ENCODE data around the gene ATPAF1.
"Not testable (repeated sequence)": the region's sequence is repeated elsewhere in the genome, so short reads cannot be mapped to it uniquely, and the experiment has no call there.

Gene ATPAF1

GRCh38 chr1:46681333-46682034, 13.3 kb upstream of the ATPAF1 start:
- DNase-seq (ENCODE audit: low spot score), result no peak

DNA sequence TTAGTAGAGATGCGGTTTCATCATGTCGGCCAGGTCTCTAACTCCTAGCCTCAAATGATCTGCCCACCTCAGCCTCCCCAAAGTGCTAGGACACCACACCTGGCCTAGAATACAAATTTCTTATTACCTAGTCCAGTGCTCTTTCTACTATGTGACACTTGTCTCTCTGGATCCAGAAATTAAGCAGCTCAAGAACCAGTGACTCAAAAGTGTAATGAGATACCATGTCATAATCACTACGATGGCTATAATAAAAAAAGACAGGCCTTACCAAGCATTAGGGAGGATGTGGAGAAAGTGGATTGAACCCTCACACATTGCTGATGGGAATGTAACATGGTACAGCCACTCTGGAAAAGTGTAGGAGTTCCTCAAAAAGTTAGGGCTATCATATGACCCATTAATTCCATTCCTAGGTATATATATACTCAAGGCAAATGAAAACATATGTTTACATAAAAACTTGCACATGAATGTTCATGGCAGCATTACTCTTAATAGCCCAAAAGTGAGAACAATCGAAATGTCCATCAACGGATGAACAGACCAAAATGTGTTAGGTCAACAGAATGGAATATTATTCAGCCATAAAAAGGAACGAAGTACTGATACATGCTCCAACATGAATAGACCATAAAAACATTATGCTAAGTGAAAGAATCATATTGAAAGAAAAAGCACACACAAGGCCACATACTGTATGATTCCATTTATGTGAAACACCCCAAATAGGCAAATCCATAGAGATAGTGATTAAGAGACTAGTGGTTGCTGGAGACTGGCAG, 11.8 kb upstream of the ATPAF1 start:
- no peak for DNase-seq (ENCODE audit: low spot score)

DNA sequence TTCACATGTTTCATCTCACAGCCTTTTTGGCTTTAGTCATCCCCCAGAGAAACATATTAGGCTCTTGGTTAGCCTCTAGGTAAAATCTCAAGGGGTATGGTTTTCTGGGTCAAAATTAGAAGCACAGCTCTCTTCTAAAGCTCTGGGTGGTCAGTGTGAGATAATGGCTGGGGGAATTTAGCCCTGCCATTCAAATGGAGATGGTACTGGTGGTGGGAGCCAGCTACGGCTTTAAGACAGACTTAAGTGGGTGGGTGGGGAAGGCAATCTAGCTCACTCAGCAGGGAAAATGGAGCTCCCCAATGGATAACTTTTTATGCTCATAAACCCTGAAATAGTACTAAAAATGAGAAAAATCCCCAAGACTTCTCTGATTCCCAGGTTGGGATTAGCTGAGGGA, 9.2 kb upstream of the ATPAF1 start:
- no peak for DNase-seq (ENCODE audit: low spot score)

GRCh38 chr1:46676531-46676930, 8.4 kb upstream of the ATPAF1 start:
- DNase-seq (ENCODE audit: low spot score), result no peak

GRCh38 chr1:46675549-46676314, 7.6 kb upstream of the ATPAF1 start:
- no peak for DNase-seq (ENCODE audit: low spot score)

- no peak for DNase-seq (ENCODE audit: low spot score)
These were observed 5.6 kb upstream of the ATPAF1 start for GRCh38 chr1:46673749-46674182.

GRCh38 chr1:46672696-46673095, 4.5 kb upstream of the ATPAF1 start:
- DNase-seq (ENCODE audit: low spot score), result no peak

DNA sequence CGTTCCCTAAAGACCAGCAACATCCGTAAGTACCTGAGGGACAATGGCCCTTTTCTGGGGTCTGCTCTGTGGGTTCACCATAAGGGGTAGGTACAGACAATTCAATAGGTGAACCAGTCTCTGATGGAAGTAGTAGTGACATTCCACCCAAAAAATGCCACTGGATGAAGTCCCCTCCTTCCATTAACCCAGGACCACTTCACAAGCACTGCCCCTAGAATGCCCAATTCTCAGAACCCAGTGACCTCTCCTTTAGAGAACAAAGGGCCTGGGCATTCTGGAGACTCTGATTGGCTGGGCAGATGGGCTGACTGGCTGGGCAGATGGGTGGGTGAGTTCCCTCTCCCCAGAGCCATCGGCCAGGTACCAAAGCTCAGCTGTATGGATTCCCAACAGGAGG, 3.4 kb upstream of the ATPAF1 start, which contains the start of gene TEX38:
Gene TEX38, plus strand, starts transcription at position 301 of the 400 bp plus-strand sequence. Its CDS starts 81 bp downstream, at position 382.
- no peak for DNase-seq (ENCODE audit: low spot score)

DNA sequence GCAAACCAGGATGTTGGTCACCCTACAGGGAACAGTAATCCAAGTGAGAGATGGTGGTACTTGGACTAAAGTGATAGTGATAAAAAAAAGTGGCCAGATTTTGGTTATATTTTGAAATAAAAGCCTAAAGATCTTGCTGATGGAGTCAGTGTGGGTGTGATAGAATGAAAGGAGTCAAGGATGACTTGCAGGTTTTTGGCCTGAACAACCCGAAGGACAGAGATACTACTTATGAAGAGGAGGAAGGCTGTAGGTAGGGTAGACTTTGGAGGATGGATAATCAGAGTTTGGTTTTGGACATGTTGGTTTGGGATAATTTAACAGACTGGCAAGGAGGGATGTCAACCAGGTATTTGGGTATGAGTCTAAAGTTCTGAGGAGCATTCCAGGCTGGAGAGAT, 2.0 kb upstream of the ATPAF1 start:
- no peak for DNase-seq (ENCODE audit: low spot score)

DNA sequence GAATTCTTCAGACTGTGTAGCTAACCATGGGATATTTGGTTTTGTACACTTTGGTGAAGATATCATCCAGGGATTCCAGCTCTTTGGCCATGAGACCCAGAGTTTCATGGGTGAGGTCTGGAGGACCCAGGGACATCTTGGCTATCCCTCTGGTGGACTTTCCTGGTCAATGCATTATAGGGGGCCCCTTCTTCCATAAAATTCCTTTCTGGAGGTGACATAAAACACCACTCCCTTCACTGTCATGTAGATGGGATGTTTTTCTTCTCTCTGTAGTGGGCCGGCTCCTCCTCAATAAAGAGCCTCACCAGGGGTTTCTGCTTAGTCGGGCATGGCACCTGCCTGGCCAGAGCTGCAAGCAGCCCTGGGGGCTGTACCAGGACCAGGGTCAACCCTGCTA, 2.2 kb downstream of the ATPAF1 start:
- no peak for DNase-seq (ENCODE audit: low spot score)

GRCh38 chr1:46662919-46663318, 5.2 kb downstream of the ATPAF1 start:
- not testable (repeated sequence) for DNase-seq (ENCODE audit: low spot score)

DNA sequence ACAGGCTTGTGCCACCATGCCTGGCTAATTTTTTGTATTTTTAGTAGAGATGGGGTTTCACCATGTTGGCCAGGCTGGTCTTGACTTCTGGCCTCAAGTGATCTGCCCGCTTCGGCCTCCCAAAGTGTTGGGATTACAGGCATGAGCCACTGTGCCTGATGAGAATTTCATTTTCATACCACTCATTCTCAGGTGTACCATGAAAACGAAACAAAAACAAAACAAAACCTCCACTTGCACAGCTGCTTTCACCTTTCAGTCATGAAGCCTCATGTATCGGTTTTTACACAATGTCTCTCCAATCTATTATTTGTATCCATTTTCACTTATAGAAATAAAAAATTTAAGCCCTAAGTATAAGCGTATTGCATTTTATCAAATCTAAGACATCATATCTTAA, 8.0 kb downstream of the ATPAF1 start:
- DNase-seq (ENCODE audit: low spot score), result not testable (repeated sequence)

DNA sequence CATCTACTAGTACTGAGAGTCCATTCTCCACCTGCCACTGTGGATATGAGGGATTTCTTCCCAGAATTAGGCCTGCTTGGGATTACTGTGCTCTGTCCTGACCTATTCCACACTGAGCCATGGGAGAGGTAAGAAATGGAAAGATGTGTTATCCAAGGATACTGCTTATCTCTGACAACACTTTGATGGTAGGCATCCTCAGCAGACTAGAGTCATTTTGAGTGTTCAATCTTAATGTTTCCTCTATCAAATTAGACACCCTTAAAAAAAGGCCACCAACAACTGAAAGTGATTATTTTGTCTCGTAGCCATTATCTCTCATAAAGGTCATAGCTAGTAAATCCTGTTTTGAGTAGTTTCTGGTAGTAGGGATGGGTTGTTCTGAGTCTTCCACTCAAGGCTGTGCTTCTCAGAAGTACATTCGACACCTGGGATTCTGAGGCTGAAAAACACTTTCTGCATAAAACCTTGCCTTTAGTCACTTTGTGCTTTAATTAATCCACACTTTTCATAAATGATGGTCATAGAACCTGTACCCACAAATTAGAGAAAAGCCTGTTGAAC, 8.8 kb downstream of the ATPAF1 start:
- no peak for DNase-seq (ENCODE audit: low spot score)

DNA sequence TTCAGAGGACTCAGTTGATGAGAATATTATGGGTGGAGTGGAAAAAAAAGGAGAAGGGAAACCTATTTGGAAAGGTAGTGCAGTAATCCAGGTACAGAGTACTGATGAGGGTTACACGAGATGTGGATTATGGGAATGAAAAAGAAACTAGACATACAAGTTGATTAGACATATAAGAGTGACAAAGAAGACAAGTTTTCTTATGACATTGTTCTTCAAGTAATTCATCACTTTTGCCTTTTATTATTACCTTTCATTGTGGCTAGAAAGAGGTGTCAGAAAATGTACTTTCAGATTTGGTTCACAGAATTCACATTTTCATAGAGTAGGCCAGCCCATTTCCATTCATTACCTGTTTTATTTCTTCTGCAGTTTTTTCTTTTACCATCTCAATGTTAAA, 10.4 kb downstream of the ATPAF1 start:
- DNase-seq (ENCODE audit: low spot score), result no peak

GRCh38 chr1:46656643-46657042, 11.5 kb downstream of the ATPAF1 start:
- no peak for DNase-seq (ENCODE audit: low spot score)

DNA sequence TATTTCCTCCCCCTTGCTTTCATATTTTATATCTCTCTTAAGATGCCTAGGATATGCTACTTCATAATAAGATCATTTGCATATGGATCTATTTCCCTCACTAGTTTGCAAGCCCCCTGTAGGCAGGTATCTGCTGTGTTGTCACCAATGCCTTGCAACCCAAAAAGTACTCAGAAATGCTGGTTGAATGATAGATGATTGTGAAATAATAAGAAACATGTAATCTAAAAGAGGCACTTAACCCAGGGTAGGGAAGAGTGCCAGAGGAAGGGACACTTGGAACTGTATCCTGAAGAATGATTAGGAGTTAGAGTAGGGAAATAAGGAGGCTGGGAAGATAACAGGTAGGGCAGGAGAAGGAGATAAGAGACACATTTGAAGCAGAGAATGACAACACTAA, 12.3 kb downstream of the ATPAF1 start:
- DNase-seq (ENCODE audit: low spot score), result no peak

DNA sequence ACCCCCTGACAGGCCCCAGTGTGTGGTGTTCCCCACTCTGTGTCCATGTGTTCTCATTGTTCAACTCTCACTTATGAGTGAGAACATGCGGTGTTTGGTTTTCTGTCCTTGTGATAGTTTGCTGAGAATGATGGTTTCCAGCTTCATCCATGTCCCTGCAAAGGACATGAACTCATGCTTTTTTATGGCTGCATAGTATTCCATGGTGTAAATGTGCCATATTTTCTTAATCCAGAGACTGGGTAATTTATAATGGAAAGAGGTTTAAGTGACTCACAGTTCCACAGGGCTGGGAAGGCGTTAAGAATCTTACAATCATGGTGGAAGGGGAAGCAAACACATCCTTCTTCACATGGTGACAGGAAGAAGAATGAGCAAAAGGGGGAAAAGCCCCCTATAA, 13.5 kb downstream of the ATPAF1 start:
- not testable (repeated sequence) for DNase-seq (ENCODE audit: low spot score)

DNA sequence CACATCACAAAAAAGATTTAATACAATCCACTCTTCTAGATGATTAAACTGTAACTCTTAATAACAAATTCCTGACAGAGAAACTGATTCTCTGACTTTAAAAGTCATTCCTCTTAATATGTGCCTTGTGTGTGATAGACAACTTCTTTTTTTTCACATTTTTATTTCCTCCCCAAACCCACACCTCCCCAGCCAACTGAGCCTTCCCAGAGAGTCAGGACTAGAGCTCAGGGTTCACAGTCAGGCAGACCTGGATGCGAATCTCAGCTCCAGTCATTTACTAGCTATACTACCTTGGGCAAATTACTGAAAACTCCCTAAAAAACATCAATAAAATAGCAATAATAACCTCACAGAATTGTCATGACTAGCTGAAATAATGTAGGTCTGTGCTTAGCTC, 14.2 kb downstream of the ATPAF1 start:
- DNase-seq (ENCODE audit: low spot score), result no peak

- no peak for DNase-seq (ENCODE audit: low spot score)
These were observed 14.7 kb downstream of the ATPAF1 start for GRCh38 chr1:46653405-46653958.

DNA sequence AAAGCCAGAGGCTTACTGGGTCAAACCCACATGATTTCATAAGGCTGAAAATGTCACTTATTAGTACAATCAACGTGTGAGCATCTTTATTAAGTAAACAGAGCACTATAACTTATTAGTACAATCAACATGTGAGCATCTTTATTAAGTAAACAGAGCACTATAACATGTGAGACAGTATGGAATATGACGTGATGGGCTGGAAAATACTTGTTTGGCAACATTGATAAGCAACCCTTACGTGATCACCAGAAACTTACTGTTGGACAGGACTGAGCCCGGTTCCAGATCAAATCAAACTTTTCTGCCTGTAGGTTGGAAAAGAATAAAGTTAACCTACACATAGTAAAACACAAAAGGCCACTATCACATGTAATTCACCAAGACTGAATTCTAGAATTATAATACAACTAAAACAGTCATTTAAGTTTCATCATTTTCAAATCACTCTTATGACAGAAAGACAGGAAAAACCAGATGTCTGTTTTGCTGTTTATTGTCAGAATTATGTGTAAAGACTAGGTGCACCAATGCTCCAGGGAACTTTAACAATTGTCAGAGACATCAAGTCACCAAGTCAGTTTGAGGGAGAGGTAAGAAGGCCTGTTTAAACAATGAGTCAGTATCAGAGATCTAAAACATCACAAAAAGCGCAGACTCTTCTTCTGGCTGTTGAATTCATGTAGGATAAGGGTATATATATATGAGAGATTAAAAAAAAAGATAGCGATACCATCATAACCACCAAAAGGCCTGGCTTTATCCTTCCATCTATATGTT, 15.7 kb downstream of the ATPAF1 start:
- DNase-seq (ENCODE audit: low spot score), result no peak

- DNase-seq (ENCODE audit: low spot score), result not testable (repeated sequence)
These were observed 17.0 kb downstream of the ATPAF1 start for GRCh38 chr1:46651152-46651551.

All from pons (tissue), 1 donor.